OCI-LY3 (cell line): ENCODE measurements around the gene METTL1.

ENCODE experiments used
- CTCF ChIP-seq: fragments of 200-600, 300-600 bp; sonication (generic); IDR thresholded peaks from 2 replicates; pipeline ENCODE4 v1.5.1; 2014; ENCODE audit warnings: antibody characterized with exemption, low read length, low read depth
- EZH2phosphoT487 ChIP-seq: fragments of 200-600 bp; shearing (Covaris generic); IDR thresholded peaks from 2 replicates; pipeline ENCODE4 v1.6.1; 2018; ENCODE audit warnings: antibody characterized with exemption, mixed run types, low read depth

DNA sequence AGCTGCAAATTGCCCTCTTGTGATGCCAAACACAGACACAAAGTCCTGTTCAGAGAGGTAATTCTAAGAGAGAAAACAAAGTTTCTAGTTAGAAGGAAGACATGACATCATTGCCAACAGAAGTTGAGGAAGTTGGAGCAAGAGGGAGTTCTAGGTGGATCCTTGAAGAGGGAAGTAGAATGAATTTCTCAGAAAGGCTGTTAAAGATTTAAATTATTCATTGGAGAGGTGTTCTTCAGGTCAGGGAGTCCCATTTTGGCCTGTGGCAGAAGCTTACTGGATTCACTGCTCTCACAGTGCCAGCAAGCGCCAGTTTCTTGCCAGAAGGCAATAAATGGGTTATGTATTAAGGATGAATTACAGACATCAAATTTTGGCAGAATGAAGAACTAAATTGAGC lies 26.0 kb upstream of the METTL1 start:
- TF ChIP-seq CTCF (no peak), EZH2phosphoT487 (no peak)
